AG04449 (cell line): ENCODE data around the gene UPB1.
"Not testable (repeated sequence)": the region's sequence is repeated elsewhere in the genome, so short reads cannot be mapped to it uniquely, and the experiment has no call there.

Experiments
- CTCF ChIA-PET: fragments of 350-600 bp; formaldehyde crosslinking; extraction: SDS; loops from one replicate; lab custom pipeline; 2021; ENCODE audit warnings: antibody characterized with exemption; lab: Yijun Ruan, JAX
- POLR2A ChIA-PET: fragments of 400-600, 350-600 bp; formaldehyde crosslinking; extraction: SDS; loops from one replicate; lab custom pipeline; 2020; ENCODE audit warnings: antibody characterized with exemption, inconsistent platforms; lab: Yijun Ruan, JAX
- DNase-seq: peaks from one replicate; pipeline ENCODE4 v3.0.0-alpha.2; 2010; ENCODE audit warnings: low read depth, low spot score
- H3K4me3 ChIP-seq: 2 replicates; pipeline ENCODE4 v1.5.1; 2011; ENCODE audit warnings: low read depth, mild to moderate bottlenecking, control low read depth, low read length
- TF ChIP-seq, protein P1 (sequence below): IDR thresholded peaks from one replicate; pipeline ENCODE4 v1.5.1; 2011; ENCODE audit warnings: mild to moderate bottlenecking, moderate library complexity, low read length, control low read depth, inconsistent platforms; ENCODE audit not compliant: insufficient read depth; ENCODE audit errors: missing control alignments

Gene UPB1

DNA sequence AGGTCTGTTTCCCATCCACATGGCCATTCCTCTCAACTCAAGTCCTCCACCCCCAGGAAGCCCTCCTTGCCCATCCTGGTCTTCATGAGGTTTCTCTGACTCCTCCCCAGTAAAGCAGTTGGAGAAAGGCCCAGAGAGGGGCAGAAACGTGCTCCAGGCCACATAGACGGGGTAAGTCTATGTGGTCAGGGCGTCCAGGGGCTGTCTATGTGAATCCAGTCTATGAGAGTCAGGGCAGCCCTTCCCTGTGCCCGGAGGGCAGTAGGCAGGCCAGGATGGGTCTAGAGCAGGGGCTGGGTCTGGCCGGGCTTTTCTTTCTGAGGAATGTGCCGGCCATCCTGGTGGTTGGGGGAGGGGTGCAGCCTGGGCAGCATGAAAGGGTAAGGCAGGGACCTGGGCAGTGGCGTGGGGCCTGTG is 48.1 kb downstream of the UPB1 start:
- DNase-seq: no peak
- ChIA-PET POLR2A (no interaction called here), CTCF (interaction anchor here (2.1 to 4.5 kb wide), 2 partner anchors 17 to 20 kb away, joined by 7 to 25 read pairs; no protein-coding TSS in a partner anchor)
- H3K4me3 ChIP-seq: no peak overlapping the region
- TF ChIP-seq, protein P1, sequence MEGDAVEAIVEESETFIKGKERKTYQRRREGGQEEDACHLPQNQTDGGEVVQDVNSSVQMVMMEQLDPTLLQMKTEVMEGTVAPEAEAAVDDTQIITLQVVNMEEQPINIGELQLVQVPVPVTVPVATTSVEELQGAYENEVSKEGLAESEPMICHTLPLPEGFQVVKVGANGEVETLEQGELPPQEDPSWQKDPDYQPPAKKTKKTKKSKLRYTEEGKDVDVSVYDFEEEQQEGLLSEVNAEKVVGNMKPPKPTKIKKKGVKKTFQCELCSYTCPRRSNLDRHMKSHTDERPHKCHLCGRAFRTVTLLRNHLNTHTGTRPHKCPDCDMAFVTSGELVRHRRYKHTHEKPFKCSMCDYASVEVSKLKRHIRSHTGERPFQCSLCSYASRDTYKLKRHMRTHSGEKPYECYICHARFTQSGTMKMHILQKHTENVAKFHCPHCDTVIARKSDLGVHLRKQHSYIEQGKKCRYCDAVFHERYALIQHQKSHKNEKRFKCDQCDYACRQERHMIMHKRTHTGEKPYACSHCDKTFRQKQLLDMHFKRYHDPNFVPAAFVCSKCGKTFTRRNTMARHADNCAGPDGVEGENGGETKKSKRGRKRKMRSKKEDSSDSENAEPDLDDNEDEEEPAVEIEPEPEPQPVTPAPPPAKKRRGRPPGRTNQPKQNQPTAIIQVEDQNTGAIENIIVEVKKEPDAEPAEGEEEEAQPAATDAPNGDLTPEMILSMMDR: no peak

DNA sequence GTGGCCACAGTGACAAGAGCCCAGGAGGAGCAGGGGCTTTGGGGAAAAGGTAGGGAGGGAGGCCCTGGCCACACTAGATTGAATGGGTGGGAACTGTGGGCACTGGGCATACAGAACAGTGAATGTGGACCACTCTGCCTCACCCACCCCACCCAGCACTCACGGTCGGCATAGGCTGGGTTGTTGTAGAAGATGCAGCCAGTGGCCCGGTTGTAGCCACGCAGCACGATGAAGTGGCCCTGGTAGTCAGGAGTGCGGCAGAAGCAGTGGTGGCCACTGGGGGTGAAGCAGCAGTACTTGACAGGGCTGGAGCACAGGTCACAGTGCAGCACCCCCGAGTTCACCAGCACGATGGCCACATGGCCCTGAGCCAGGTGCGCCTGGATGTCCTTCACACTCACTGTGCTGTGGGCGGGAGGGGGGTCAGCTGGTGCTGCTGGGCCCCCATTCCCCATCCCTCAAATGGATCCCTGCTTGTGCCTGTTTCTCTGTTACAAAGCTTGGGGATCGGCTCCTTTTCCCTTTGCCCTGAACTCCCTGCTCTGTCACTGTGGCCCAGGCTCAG is 48.6 kb downstream of the UPB1 start:
- no peak overlapping the region for H3K4me3 ChIP-seq
- no peak for DNase-seq
- ChIA-PET CTCF (interaction anchor here (0.9 to 1.2 kb wide), 3 partner anchors 10 to 36 kb away, joined by 3 to 6 read pairs (median 5); no protein-coding TSS in a partner anchor), POLR2A (interaction anchor here (0.7 to 2.2 kb wide), 2 partner anchors 9 to 11 kb away, joined by 3 to 8 read pairs; partner anchors contain the start of gene GUCD1)
- TF ChIP-seq, protein P1: no peak

DNA sequence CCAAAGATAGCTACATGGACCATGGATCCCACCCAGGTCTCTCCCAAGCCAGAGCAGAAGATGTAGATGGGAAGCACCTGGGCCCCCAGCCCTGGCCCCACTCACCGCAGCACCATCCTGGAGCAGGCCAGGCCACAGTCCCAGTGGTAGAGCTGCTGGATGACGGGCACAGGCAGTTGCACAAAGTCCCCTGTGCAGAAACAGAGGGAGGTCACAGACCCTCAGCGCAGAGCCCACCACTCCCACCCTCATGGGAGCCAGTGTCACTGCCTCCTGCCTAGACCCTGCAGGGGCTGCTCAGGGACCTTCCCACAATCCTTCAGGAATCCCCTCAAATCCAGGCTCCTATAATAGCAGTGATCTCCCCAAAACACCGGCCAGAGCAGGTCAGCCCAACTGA is 53.7 kb downstream of the UPB1 start:
- H3K4me3 ChIP-seq: no peak overlapping the region
- TF ChIP-seq, protein P1: no peak
- CTCF ChIA-PET: interaction anchor here (0.9 to 2.6 kb wide), 3 partner anchors 23 to 225 kb away, joined by 3 to 6 read pairs (median 4); no protein-coding TSS in a partner anchor
- no peak for DNase-seq
- POLR2A ChIA-PET: no interaction called here

DNA sequence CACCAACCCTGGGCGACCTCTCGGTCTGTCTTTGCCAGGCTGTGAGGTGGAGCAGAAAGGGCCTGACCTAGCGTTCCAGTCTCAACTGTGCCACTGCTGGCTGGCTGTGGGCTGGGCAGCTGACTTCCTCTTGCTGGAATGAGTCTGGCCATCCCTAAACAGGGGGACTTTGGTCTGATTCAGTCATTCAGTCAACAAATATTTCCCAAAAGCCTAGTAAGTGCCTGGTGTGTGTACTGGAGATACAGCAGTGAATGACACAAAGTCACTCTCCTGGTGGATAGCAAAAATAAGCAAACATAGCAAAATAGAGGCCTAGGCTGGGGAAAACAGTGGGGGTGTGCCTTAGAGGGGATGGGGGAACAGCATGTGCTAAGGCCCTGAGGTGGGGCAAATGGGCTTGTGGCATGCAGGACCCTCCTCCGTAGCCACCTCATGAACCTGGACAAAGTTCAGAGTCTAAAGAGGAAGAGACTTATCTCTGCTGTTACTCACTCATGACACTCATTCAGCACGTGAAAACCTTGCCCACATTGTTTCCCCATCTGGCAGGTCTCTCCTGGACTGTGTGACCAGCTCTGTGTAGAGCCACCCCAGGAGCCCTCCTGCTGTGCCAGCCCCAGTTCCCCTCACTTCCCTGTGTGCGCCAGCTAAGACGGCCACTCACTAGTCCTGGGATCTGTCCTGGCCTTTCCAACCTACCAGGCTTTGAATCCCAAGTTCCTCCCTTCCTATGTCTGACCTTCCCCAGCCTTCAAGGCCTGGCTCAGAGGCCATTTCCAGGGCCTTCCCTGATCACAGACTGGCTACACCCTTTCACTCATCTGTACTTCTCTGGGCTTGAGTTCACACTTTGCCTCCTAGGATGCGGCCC is 55.1 kb downstream of the UPB1 start:
- no peak for DNase-seq
- TF ChIP-seq, protein P1: no peak
- no peak overlapping the region for H3K4me3 ChIP-seq
- ChIA-PET CTCF (no interaction called here), POLR2A (no interaction called here)

DNA sequence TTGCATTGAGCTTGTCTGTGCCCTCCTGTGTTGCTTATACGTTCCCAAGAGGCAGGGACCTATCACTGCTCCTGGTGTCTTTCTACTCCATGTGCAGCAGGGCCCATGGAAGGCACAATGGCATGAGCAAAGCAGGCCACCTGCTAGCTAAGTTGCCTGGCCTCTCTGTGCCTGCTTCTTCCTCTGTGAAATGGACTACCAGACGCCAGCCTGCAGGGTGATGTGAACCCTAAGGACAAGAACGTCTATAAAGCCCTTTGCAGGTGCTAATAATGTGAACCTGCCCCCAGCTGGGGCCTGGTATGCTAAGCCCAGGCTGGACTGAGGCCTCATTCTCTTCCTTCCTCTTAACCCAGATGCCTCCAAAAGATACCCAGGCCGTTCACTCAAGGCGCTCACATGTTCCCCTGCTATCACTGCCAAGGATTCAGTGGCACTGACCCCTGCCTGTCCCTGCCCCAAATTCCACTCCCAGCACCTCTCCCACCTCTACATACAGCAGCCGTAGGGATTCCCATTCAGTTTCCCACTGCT is 55.8 kb downstream of the UPB1 start:
- TF ChIP-seq, protein P1: no peak
- no peak for DNase-seq
- no peak overlapping the region for H3K4me3 ChIP-seq
- CTCF ChIA-PET: no interaction called here
- POLR2A ChIA-PET: no interaction called here

DNA sequence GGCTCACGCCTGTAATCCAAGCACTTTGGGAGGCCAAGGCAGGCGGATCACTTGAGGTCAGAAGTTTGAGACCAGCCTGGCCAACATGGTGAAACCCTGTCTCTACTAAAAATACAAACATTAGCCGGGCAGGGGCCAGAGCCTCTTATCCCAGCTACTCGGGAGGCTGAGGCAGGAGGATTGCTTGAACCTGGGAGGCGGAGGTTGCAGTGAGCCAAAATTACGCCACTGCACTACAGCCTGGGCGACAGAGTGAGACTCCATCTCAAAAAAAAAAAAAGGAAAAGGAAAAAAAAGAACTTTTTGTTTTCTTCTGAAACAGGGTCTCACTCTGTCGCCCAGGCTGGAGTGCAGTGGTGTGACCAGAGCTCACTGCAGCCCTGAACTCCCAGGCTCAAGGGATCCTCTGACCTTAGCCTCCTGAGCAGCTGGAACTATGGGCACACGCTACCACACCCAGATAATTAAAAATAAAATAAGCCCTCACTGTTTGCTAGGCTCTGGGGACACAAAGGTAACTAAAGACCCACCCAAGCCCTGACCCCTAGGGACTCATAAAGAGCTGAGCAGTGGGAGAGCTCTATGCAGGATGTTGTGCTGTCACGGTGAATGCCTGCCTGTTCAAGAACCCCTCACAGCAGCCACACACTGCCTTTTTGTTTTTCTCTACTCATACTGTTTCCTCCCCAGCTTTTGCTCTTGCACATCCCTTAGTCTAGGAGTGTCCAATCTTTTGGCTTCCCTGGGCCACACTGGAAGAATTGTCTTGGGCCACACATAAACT is 57.6 kb downstream of the UPB1 start:
- POLR2A ChIA-PET: interaction anchor here (0.7 to 0.9 kb wide), 2 partner anchors 9 to 170 kb away, joined by 3 to 4 read pairs; no protein-coding TSS in a partner anchor
- not testable (repeated sequence) for DNase-seq

More for the DNA sequence above, 57.6 kb downstream of the UPB1 start:
- CTCF ChIA-PET: interaction anchor here (0.5 to 1.1 kb wide), 5 partner anchors 8 to 36 kb away, joined by 3 to 5 read pairs (median 3); no protein-coding TSS in a partner anchor
- not testable (repeated sequence) for H3K4me3 ChIP-seq
